ENCODE results near the gene HIF3A. TPM values are rescaled to one million over a fixed set of nuclear protein-coding genes. Genes with fewer than 3 reads are reported as not detected.
"Not testable (repeated sequence)": the region's sequence is repeated elsewhere in the genome, so short reads cannot be mapped to it uniquely, and the experiment has no call there.

HIF3A gene
- total RNA-seq: not detected
- polyA plus RNA-seq: not detected
- total RNA-seq: 0 reads per million in 6 experiments

DNA sequence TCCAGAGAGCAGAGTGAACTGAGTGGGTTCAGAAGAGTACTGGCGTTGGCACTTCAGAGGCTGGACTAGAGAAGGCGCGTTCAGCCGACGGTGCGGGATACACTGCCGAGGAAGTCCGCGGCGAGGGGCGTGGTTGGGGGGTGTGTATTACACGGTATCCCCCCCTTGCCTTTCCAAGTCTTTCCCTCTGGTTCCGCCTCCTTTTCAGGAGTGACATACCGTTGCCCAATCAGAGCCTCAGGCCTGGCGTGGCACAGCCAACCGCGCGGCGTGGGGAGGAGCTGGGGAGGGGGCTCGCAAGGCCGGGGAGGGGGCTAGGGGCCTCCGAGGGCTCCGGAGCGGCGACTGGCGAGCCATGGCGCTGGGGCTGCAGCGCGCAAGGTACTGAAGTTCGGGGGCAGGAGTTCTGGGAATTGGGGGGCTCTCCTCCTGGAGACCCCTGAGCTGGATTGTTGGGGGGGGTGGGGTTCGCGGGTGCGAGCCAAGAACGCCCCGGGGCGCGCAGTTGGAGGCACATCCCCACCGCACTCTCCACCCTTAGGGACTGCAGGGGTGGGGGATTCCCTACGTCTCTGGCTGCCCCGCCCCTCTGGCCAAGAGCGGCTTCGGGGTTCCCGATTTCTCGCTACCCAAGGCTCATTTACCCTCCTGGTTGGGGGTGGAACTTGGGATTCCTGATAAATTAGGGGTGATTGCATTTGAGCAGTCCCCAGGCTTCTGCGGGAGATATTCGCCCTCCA is at the start of gene HIF3A:
Gene HIF3A, plus strand, starts transcription at position 321 of the 740 bp plus-strand sequence. Its CDS starts 35 bp downstream, at position 356.
- ATAC-seq (no peak), DNase-seq (no peak)
- Mint-ChIP-seq H3K4me3 (peak within 1 kb of the TSS in 2 of 10 donors; percentile 41 to 42), H3K36me3 (no peaks in the 10 kb centered on the region), H3K27ac (no peak within 1 kb of the TSS), H3K9me3 (peaks cover 0 to 2% (median 0%) of the 10 kb centered on the region in 9 donors), H3K4me1 (peaks cover 0 to 20% (median 5%) of the 10 kb centered on the region in 4 donors), H3K27me3 (peaks cover 16 to 51% (median 23%) of the 10 kb centered on the region in 5 donors)
- POLR2A ChIA-PET: interaction anchor here (0.5 kb wide), 1 partner anchor 1785 kb away, joined by 5 read pairs; no protein-coding TSS in a partner anchor

DNA sequence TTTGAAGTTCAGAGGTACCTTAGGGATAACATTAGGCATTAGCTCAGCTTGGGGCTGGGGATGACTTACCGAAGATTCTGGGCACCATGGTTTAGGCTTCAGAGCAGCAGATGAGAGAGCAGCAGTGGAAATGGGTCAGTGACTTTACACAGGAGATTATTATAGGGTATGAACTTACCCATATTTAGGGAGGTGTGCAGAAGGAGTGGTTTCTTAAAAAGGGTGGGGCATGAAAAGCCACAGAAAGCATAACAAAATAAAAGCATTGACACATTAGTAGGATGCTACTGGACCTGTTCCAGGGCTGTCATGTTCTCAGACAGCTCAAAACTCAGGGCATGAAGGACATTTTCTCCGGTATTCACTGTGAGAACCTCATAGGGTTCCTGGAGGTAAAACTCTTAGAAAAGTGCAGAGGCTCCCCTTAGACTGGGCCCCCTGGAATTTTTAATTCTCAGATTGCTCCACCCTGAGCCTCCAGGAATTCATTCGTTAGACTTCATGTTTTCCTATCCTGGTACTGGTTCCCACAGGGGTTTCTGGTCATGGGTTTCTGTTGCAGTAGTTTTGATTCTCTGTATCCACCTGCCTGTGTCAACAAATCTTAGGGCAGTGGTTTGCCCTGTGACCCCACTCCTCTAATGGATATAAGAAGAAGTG is 46.6 kb upstream of the HIF3A start:
- POLR2A ChIA-PET: no interaction called here
- DNase-seq: no peak

DNA sequence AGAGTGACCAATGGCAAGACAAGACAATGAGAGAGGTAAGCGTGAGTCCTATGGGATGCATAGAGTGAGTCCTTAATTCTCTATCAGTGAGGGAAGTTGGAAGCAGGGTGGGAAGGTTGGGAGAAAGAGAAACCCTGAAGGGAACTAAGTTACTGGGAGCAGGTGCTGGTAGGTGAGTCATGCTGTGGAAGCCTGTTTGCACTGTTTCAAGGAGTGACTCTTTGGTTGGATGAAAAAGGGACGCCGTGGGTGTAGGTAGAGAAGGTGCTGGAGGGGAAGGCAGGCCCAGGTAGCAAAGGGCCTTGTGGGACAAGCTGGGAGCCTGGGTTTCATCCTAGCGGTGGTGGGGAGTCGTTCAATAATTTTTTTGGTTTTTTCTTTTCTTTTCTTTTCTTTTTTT is 45.4 kb upstream of the HIF3A start:
- no peak for DNase-seq
- ATAC-seq: no peak
- Mint-ChIP-seq H3K4me1 (no peaks in the 10 kb centered on the region), H3K9me3 (no peaks in the 10 kb centered on the region), H3K27ac (no peak overlapping the region), H3K27me3 (peaks cover 14 to 51% (median 26%) of the 10 kb centered on the region in 5 donors), H3K36me3 (no peaks in the 10 kb centered on the region), H3K4me3 (no peak overlapping the region)
- POLR2A ChIA-PET: no interaction called here

More for the DNA sequence above, 46.6 kb upstream of the HIF3A start:
- Mint-ChIP-seq H3K4me3 (no peak overlapping the region), H3K27me3 (peaks cover 18 to 63% (median 34%) of the 10 kb centered on the region in 5 donors), H3K27ac (no peak overlapping the region), H3K36me3 (no peaks in the 10 kb centered on the region), H3K9me3 (no peaks in the 10 kb centered on the region), H3K4me1 (no peaks in the 10 kb centered on the region)
- no peak for ATAC-seq

DNA sequence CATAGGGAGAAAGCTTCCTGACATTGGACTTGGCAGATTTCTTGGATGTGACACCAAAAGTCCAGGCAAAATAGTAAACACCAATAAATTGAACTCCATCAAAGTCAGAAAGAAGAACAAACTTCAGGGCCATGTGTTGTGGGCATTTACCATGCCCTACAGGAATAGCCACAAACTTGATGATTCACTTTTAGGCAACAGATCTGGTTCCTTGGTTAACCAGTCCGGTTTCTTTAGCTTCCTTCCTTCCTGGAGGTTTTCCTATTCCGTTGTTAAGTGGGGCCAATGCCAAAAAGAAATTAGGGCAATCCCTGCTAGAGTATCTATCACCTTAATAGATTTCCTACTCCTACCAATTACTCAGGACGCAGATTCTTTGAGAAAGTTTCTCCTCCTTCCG is 42.1 kb upstream of the HIF3A start:
- H3K4me3 Mint-ChIP-seq: no peak overlapping the region
- ATAC-seq: no peak
- DNase-seq: no peak
- no peaks in the 10 kb centered on the region for H3K9me3 Mint-ChIP-seq
- H3K4me1 Mint-ChIP-seq: no peaks in the 10 kb centered on the region
- H3K27me3 Mint-ChIP-seq: peaks cover 10 to 23% (median 14%) of the 10 kb centered on the region in 5 donors
- no peaks in the 10 kb centered on the region for H3K36me3 Mint-ChIP-seq
- H3K27ac Mint-ChIP-seq: no peak overlapping the region
- POLR2A ChIA-PET: interaction anchor here (0.7 kb wide), 2 partner anchors 61 to 1036 kb away, joined by 4 to 7 read pairs; no protein-coding TSS in a partner anchor

DNA sequence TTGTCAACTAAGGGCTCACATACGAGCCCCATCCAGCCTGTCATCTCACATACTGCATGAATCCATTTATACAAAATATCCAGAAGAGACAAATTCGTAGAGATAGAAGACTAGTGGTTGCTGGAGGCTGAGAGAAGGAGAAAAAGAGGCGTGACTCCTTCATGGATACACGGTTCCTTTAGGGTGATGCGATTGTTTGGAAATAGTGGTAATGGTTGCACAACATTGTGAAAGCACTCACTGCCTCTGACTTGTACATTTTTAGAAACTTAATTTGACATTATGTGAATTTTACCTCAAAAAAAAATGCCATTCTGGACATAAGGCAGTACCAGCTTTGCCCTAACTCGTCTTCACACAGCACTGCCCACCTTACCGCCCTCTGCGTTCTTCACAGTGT is 40.0 kb upstream of the HIF3A start:
- POLR2A ChIA-PET: no interaction called here
- H3K27ac Mint-ChIP-seq: peak overlapping the region in 1 of 10 donors; percentile 22
- peaks cover 0 to 2% (median 0%) of the 10 kb centered on the region in 4 donors for H3K4me1 Mint-ChIP-seq
- ATAC-seq: no peak
- H3K9me3 Mint-ChIP-seq: no peaks in the 10 kb centered on the region
- H3K36me3 Mint-ChIP-seq: no peaks in the 10 kb centered on the region
- no peak overlapping the region for H3K4me3 Mint-ChIP-seq
- no peak for DNase-seq
- peaks cover 8 to 19% (median 17%) of the 10 kb centered on the region in 5 donors for H3K27me3 Mint-ChIP-seq

DNA sequence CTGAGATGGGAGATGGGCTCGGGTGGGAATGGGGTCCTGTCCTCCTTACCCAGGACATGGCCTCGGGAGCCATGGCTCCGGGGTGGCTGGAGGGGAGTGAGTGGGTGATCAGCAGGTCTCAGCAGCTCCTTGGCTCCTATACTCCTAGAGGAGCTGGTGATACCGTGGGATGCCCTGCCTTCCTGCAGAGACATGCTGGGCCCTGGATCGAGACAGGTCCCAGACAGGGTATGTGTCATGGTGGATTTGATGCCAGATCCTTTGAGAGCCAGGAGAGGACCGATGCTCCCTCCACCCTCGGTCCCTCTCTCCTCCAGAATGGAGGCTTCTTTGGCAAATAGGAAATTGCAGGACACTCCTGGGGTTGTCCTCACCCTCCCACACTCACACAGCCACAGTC is 35.3 kb upstream of the HIF3A start:
- H3K9me3 Mint-ChIP-seq, DNase-seq, H3K36me3 Mint-ChIP-seq, POLR2A ChIA-PET, H3K4me3 Mint-ChIP-seq, ATAC-seq: not testable (repeated sequence)
- Mint-ChIP-seq H3K27ac (peak overlapping the region in 1 of 10 donors; percentile 18), H3K27me3 (peaks cover 13 to 31% (median 25%) of the 10 kb centered on the region in 5 donors), H3K4me1 (peaks cover 8 to 16% (median 11%) of the 10 kb centered on the region in 4 donors)

DNA sequence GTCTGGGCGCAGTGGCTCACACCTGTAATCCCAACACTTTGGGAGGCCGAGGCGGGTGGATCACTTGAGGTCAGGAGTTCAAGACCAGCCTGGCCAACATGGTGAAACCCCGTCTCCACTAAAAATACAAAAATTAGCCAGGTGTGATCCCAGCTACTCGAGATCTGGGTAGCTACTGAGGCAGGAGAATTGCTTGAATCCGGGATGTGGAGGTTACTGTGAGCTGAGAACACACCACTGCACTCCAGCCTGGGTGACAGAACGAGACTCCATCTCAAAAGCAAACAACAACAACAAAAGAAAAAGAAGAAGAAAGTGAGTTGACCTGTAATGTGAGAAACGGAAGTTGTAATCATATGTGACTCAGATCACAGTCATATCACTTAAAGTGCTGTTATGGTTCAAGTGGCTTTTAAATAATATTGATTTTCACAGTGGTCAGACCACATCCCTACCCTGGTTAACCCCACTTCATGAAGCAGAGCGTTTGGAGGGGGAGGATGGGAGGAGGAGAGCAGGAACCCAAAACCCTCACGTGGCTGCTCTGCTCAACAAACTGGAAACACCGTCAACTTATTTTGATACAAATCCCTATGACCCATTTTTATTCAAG is 34.1 kb upstream of the HIF3A start:
- DNase-seq (peak in 8 of 10 donors; percentile 2 to 72 (median 37)), ATAC-seq (peak; percentile 82 to 91)
- H3K4me3 Mint-ChIP-seq: peak overlapping the region in 9 of 10 donors; percentile 8 to 74 (median 50)
- H3K9me3 Mint-ChIP-seq, POLR2A ChIA-PET, H3K36me3 Mint-ChIP-seq: not testable (repeated sequence)
- H3K27me3 Mint-ChIP-seq: peaks cover 11 to 39% (median 31%) of the 10 kb centered on the region in 5 donors
- peak overlapping the region in 9 of 10 donors; percentile 9 to 71 (median 56) for H3K27ac Mint-ChIP-seq
- H3K4me1 Mint-ChIP-seq: peaks cover 8 to 16% (median 11%) of the 10 kb centered on the region in 4 donors

DNA sequence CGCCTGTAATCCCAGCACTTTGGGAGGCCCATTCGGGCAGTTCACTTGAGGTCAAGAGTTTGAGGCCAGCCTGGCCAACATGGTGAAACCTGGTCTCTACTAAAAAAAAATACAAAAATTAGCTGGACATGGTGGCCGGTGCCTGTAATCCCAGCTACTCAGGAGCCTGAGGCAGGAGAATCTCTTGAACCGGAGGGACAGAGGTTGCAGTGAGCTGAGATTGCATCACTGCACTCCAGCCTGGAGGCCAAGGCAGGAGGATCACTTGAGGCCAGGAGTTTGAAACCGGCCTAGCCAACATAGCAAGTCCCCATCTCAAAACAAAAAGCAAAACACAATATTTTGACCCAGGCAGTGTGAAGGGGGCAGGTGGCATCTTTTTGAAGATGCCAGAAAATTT is 32.0 kb upstream of the HIF3A start:
- DNase-seq, POLR2A ChIA-PET, H3K4me3 Mint-ChIP-seq, H3K9me3 Mint-ChIP-seq, H3K36me3 Mint-ChIP-seq, H3K27ac Mint-ChIP-seq, ATAC-seq: not testable (repeated sequence)
- Mint-ChIP-seq H3K4me1 (peaks cover 8 to 19% (median 13%) of the 10 kb centered on the region in 4 donors), H3K27me3 (peaks cover 16 to 56% (median 38%) of the 10 kb centered on the region in 5 donors)

DNA sequence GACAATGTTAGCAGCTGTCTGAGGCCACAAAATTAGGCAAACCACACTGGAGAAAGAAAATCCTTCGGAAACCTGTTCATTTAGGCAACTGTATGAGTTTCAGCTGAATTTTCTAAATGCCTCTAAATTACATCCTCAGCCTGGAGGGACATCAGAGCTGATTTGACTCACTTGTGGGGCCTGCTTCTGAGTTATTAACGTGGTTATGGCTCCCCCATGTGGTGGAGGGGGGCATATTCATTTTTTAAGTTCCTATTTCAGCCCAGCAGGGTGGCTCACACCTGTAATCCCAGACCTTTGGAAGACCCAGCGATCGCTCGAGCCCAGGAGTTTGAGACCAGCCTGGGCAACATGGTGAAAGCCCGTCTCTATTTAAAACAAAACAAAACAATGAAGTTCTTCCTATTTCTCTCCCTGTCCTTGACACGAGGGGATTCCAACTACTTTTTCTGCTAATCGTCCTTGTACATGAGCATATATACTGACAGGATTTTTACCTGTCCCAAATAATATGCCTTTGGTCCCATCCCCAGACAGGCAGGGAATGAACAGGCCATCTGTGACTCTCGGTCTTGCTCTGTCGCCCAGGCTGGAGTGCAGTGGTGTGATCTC is 31.5 kb upstream of the HIF3A start:
- peaks cover 16 to 53% (median 41%) of the 10 kb centered on the region in 5 donors for H3K27me3 Mint-ChIP-seq
- POLR2A ChIA-PET: no interaction called here

DNA sequence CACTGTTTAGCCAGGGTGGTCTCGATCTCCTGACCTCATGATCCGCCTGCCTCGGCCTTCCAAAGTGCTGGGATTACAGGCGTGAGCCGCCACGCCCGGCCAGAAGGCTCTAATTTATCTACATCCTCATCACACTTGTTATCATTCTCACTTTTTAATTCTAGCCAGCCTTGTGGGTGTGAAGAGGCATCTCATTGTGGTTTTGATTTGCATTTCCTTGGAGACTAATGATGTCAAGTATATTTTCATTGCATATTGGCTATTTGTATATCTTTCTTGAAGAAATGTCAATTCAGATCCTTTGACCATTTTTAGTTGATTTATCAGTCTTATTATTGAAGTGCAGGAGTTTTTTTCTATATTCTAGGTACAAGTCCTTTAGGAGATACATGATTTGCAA is 27.7 kb upstream of the HIF3A start:
- Mint-ChIP-seq H3K27ac (no peak overlapping the region), H3K4me1 (peaks cover 0 to 9% (median 4%) of the 10 kb centered on the region in 4 donors), H3K36me3 (no peaks in the 10 kb centered on the region), H3K9me3 (no peaks in the 10 kb centered on the region), H3K27me3 (peaks cover 23 to 58% (median 53%) of the 10 kb centered on the region in 5 donors), H3K4me3 (no peak overlapping the region)
- DNase-seq: peak in 1 of 10 donors; percentile 23
- POLR2A ChIA-PET: no interaction called here
- no peak for ATAC-seq

More for the DNA sequence above, 31.5 kb upstream of the HIF3A start:
- Mint-ChIP-seq H3K27ac (peak overlapping the region in 1 of 10 donors; percentile 18), H3K4me1 (peaks cover 8 to 19% (median 13%) of the 10 kb centered on the region in 4 donors), H3K36me3 (no peaks in the 10 kb centered on the region), H3K4me3 (no peak overlapping the region), H3K9me3 (no peaks in the 10 kb centered on the region)
- DNase-seq (peak; percentile 37 to 81 (median 68)), ATAC-seq (peak; percentile 66 to 78)

DNA sequence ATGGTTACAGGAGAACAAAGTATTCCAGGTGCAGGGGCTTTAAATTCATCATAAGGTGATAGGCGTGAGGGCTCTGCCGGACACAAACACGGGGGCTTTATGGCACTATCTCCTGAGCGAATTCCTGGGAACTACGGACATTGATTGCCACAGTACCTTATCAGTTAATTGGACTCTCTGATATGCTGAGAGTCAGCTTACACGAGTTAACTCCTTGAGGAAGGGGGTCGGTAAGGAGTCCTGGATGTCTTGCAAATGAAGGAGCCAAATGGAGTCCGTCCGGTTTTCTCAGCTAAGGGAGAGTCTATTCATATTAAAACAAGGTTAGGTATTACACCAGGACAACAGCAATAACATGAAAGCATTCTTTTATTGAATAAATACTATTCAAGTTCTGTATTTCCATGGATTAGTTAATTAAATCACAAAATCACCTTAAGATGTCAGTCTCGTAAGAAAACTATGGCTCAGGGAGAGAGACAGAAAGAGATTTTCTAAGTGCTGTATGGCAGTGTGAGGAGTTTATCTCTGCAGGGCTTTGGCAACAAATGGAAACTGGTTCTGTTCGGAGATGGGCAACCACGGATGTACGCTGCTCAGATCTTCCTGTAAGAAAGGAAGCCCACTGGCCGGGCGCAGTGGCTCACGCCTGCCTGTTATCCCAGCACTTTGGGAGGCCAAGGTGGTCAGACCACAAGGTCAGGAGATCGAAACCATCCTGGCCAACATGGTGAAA is 26.2 kb upstream of the HIF3A start:
- peaks cover 23 to 53% (median 48%) of the 10 kb centered on the region in 5 donors for H3K27me3 Mint-ChIP-seq
- no peak for ATAC-seq

More for the DNA sequence above, 26.2 kb upstream of the HIF3A start:
- H3K36me3 Mint-ChIP-seq: no peaks in the 10 kb centered on the region
- H3K27ac Mint-ChIP-seq: peak overlapping the region in 1 of 10 donors; percentile 73
- DNase-seq: no peak
- POLR2A ChIA-PET: interaction anchor here (0.6 kb wide), 1 partner anchor 13 kb away, joined by 3 read pairs; no protein-coding TSS in a partner anchor
- H3K4me1 Mint-ChIP-seq: peaks cover 0 to 9% (median 2%) of the 10 kb centered on the region in 4 donors
- H3K4me3 Mint-ChIP-seq: no peak overlapping the region
- no peaks in the 10 kb centered on the region for H3K9me3 Mint-ChIP-seq

Data from naive thymus-derived CD8-positive, alpha-beta T cell (primary cell).